ENCODE data around the gene ADGRD1. TPM values are rescaled to one million over a fixed set of nuclear protein-coding genes. Genes with fewer than 3 reads are reported as not detected.

ADGRD1 gene
- total RNA-seq, 1 experiment from 2014 or later, result 0.77 TPM

GRCh38 chr12:131121705-131122405, 168.1 kb downstream of the ADGRD1 start:
- TF ChIP-seq USF2 (CRISPR knock-in tag; IDR thresholded peaks at IDR 0.05) (peak; percentile 76), NFYB (CRISPR knock-in tag; conservative IDR thresholded peaks at IDR 0.05; ENCODE audit: low read depth) (peak; percentile 59), USF1 (CRISPR knock-in tag; IDR thresholded peaks at IDR 0.05) (peak; percentile 67), ELF4 (CRISPR knock-in tag; IDR thresholded peaks at IDR 0.05; ENCODE audit: low read depth) (no peak)
- no peaks in the 10 kb centered on the region for H3K27me3 Mint-ChIP-seq (ENCODE audit: low read depth)
- peaks cover 2% of the 10 kb centered on the region for H3K9me3 Mint-ChIP-seq
- ChIA-PET POLR2A (no interaction called here), CTCF (interaction anchor here (1.2 to 3.6 kb wide), 3 partner anchors 10 to 333 kb away, joined by 3 to 18 read pairs (median 4); no protein-coding TSS in a partner anchor)
- DNase-seq (ENCODE audit: low spot score) (no peak), ATAC-seq (peak; percentile 20; the same call in 1 of the 2 replicates)
- no peaks in the 10 kb centered on the region for H3K4me1 Mint-ChIP-seq
- H3K36me3 Mint-ChIP-seq, result no peaks in the 10 kb centered on the region
- no peak overlapping the region for H3K4me3 Mint-ChIP-seq
- H3K27ac Mint-ChIP-seq, result no peak overlapping the region

GRCh38 chr12:131122631-131123030, 168.9 kb downstream of the ADGRD1 start:
- Mint-ChIP-seq H3K4me3 (no peak overlapping the region), H3K27ac (no peak overlapping the region), H3K36me3 (0 out of 2 replicates have a peak, but pooled peaks cover 2% of the 10 kb centered on the region), H3K27me3 (ENCODE audit: low read depth) (no peaks in the 10 kb centered on the region), H3K9me3 (peaks cover 10% of the 10 kb centered on the region), H3K4me1 (no peaks in the 10 kb centered on the region)
- ChIA-PET CTCF (interaction anchor here (1.2 to 3.6 kb wide), 3 partner anchors 9 to 332 kb away, joined by 3 to 18 read pairs (median 4); no protein-coding TSS in a partner anchor), POLR2A (no interaction called here)
- ATAC-seq (no peak), DNase-seq (ENCODE audit: low spot score) (no peak)
- TF ChIP-seq E2F5 (CRISPR knock-in tag; IDR thresholded peaks at IDR 0.05) (no peak), ZNF263 (CRISPR knock-in tag; IDR thresholded peaks at IDR 0.05; ENCODE audit: low read depth) (no peak), ERG (CRISPR knock-in tag; IDR thresholded peaks at IDR 0.05) (no peak), TP53 (CRISPR knock-in tag; IDR thresholded peaks at IDR 0.05) (no peak), MYBL2 (CRISPR knock-in tag; IDR thresholded peaks at IDR 0.05) (no peak), ZNF317 (CRISPR knock-in tag; IDR thresholded peaks at IDR 0.05; ENCODE audit: borderline replicate concordance, low read depth) (no peak), PREB (CRISPR knock-in tag; IDR thresholded peaks at IDR 0.05; ENCODE audit: borderline replicate concordance) (no peak), SOX15 (CRISPR knock-in tag; IDR thresholded peaks at IDR 0.05) (no peak), NFYB (CRISPR knock-in tag; conservative IDR thresholded peaks at IDR 0.05; ENCODE audit: low read depth) (no peak), HMGXB4 (CRISPR knock-in tag; IDR thresholded peaks at IDR 0.05) (no peak), ZNF532 (CRISPR knock-in tag; IDR thresholded peaks at IDR 0.05; ENCODE audit: borderline replicate concordance) (no peak), ESRRA (CRISPR knock-in tag; IDR thresholded peaks at IDR 0.05; ENCODE audit: borderline replicate concordance) (no peak), ELF4 (CRISPR knock-in tag; IDR thresholded peaks at IDR 0.05; ENCODE audit: low read depth) (no peak), STAT6 (CRISPR knock-in tag; conservative IDR thresholded peaks at IDR 0.05; ENCODE audit: low read depth) (no peak), GABPB1 (CRISPR knock-in tag; IDR thresholded peaks at IDR 0.05) (no peak), ZNF138 (CRISPR knock-in tag; conservative IDR thresholded peaks at IDR 0.05) (no peak), TEAD4 (CRISPR knock-in tag; IDR thresholded peaks at IDR 0.05) (no peak)

Measured in WTC11 (cell line).